Fibroblast of the aortic adventitia (primary cell): ENCODE results near the gene KCTD1. TPM values are rescaled to one million over a fixed set of nuclear protein-coding genes. Genes with fewer than 3 reads are reported as not detected.

Source experiments
- DNase-seq: peaks from one replicate; pipeline ENCODE4 v3.0.0-alpha.2; 2010; ENCODE audit warnings: low read depth
- H3K4me3 ChIP-seq: 2 replicates; pipeline ENCODE4 v1.5.1; 2011; ENCODE audit warnings: low read depth, mild to moderate bottlenecking, control low read depth, low read length, moderate library complexity
- total RNA-seq: library from RNA; depleted of rRNA; stranded (reverse); fragments of >200 nt; gene quantifications from 2 replicates; pipeline ENCODE4 v1.2.3, GENCODE V29; 2012; ENCODE audit warnings: low replicate concordance
- TF ChIP-seq, protein P1 (sequence below): IDR thresholded peaks from 2 replicates; pipeline ENCODE4 v1.5.1; 2011; ENCODE audit warnings: mild to moderate bottlenecking, low read length, control low read depth, inconsistent platforms; ENCODE audit not compliant: insufficient read depth

KCTD1 gene
- total RNA-seq, 1 donor: 9.9 TPM

DNA sequence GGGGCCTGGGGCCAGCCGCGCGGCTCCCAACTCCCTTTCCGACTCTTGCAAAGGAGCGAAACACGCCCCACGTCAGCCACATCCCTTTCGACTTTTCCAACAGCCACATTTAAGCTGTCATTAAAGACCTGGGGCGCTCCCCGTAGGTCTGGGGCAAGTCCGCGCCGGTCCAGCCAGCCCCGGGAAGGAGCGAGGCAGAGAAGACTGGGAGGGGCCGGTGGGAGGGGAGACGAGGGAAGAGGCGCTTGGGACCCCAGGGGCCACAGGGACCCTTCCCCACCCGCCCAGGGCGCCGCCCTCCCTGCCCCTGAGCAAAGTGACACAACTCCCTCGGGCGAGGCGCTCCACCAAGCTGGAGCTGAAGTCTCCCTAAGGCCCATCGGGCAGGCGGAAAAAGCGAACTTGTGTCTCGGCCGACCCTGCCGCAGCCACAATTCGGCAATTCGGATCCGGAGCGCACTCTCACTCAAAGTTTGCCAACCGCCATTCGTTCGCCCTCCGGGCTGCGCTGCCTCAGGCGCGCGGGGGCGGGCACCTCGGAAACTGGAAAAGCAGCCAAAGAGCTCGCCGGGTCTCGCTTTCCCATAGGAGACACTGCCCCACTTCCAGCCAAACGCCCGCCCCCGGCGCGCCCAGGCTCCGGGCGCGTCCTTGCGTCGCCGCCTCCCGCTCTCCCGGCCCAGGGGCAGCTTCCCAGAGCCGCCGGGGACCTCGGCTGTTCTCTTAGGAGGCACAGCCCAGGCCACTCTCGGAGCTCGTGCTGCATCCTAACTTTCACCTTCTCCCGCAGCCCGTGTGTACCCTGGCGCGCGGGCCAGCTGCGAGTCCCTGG is 1.1 kb upstream of the KCTD1 start:
- H3K4me3 ChIP-seq: peak overlapping the region; percentile 81
- DNase-seq: peak; percentile 62
- TF ChIP-seq, protein P1, sequence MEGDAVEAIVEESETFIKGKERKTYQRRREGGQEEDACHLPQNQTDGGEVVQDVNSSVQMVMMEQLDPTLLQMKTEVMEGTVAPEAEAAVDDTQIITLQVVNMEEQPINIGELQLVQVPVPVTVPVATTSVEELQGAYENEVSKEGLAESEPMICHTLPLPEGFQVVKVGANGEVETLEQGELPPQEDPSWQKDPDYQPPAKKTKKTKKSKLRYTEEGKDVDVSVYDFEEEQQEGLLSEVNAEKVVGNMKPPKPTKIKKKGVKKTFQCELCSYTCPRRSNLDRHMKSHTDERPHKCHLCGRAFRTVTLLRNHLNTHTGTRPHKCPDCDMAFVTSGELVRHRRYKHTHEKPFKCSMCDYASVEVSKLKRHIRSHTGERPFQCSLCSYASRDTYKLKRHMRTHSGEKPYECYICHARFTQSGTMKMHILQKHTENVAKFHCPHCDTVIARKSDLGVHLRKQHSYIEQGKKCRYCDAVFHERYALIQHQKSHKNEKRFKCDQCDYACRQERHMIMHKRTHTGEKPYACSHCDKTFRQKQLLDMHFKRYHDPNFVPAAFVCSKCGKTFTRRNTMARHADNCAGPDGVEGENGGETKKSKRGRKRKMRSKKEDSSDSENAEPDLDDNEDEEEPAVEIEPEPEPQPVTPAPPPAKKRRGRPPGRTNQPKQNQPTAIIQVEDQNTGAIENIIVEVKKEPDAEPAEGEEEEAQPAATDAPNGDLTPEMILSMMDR: no peak

DNA sequence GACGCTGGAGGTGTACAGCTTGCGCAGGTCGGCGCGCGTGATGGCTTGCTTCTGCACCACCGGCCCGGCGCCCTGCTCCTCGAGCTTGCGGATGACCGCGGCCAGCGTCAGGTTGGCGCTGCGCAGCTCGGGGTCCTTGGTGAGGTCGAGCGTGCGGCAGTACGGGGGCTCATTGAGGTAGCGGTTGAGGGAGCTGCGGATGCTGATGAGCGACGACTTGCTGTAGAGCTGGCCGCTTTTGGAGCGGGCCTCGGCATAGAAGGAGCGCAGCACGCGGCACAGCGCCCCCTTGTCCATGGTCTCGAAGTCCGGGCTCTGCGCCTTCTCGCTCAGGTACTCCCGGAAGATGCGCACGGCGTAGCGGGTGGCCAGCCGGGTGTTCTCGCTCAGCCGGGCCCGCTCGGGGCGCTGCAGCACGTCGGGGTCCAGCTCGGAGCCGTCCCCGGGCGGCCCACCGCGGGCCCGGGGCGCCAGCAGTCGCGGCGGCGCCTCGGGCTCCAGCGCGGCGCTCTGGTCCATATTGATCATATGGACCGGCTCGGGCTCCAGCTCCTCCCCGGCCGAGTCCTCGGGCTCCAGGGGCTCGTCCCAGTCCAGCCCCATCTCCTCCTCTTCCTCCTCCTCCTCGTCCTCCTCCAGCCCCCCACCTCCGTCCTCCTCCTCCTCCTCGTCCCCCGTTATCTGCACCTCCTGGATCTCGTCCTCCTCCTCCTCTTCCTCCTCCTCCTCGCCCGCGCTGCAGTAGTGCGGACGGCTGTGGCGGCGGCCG is 523 bp downstream of the KCTD1 start:
- TF ChIP-seq, protein P1: peak; percentile 47
- peak overlapping the region; percentile 81 for H3K4me3 ChIP-seq
- peak; percentile 69 for DNase-seq

DNA sequence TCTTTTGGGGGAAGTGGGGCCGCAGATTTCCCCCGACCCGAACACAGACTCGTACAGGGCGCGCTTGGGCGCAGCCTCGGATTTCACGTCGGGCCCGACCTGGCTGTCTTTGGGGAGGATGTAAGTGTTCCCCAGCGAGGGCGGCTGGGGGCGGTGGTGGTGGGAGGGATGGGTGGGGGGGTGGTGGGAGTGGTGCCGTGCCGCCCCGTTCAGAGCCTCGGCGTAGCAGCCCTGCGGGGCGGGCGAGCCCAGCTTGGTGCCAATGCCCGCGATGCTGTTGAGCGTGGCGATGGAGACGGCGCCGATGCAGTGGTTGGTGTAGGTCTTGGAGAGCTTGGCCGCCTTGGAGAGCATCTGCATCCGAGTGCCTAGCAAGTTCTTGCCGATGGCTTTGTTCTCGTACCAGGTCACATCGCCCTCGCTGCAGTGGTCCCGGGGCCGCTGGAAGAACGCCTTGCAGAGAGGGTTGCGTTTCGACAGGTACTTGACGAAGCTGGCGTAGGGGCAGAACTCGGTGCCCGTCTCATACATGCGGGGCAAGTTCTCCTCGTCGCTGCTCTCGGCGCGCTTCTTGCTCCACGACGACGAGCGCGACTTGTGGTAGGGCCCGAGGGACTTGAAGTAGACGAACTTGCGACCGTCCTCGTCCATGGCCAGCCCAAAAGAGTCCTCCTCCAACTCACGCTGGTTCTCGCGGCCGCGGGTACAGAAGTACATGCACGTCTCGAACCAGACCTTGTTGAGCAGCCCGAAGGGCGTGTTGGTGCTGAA is 1.3 kb downstream of the KCTD1 start:
- TF ChIP-seq, protein P1: no peak
- H3K4me3 ChIP-seq: peak overlapping the region; percentile 81
- no peak for DNase-seq

DNA sequence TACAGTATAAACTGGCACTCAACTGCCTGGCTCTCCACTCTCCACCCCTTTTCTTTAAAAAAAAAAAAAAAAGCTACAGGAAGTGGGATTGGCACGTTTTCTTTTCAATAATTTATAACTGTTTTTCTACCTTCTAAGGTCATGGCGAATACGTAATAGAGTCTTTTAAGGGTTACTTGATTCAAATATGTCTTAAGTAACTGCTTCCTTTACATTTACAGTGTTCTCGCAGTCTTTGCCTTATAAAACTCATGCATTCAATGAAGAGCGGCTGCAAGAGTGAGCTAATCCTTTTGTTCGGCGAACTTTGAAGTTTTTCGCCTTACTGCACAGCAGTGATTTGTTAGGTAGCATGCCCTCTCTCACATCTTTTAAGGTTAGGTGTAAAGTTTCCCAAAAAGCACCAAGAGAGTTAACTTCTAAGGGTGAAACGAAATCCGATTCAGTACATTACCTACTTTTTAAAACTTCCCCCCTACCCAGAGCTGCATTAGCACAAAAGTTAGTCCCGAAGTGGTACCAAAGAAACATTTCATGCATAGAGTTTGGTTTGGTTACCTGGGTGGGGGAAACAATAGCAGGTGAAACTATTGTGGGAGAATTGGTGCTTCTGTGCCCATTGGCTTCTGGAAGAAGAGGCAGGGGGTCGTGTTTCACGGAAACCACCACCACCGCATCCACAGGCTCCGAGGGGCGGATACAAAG is 2.0 kb downstream of the KCTD1 start:
- TF ChIP-seq, protein P1: no peak
- DNase-seq: peak; percentile 11
- peak overlapping the region; percentile 43 for H3K4me3 ChIP-seq

DNA sequence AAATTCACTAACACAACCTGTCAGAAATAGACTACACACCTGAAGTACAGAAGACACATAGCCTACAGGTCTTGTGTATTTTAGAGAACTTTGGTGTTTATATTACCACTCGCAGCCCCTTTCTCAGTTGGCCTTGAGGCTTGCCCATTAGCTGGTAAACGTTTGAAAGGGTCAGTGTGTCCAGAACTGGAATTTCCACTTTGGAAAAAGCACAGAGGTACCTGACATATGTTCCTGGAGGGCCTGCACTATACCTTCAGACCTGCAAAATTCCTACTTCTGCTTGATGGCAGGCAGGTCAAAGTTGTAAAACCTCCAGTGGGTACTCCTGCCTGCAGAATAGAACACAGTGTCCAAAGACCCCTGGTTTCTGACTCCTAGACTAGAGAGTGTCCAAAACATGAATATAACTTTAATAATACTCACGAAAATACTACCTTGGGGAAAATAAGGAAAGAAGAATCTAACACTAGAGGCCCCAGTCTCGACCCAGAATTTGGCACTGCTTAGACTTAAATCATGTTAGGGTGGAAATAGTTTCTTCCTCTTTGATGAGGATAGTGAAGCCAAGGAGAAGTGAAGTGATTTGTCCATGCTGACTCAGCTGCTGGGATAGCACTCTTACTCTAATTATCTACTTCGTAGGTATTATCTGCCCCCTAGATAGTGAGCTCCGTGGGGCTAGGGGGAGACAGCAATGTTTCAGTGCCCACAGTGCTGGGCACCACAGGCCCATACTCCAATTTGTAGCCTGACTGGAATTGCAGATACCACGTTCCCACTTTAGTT is 2.8 kb downstream of the KCTD1 start:
- peak overlapping the region; percentile 43 for H3K4me3 ChIP-seq
- TF ChIP-seq, protein P1: no peak

More for the DNA sequence above, 2.8 kb downstream of the KCTD1 start:
- DNase-seq: no peak
